ENCODE measurements around the gene ZBTB16. TPM values are rescaled to one million over a fixed set of nuclear protein-coding genes. Genes with fewer than 3 reads are reported as not detected.
A peak's percentile ranks its signal among the peaks of the same experiment; 100 is the strongest.

Gene ZBTB16
- polyA plus RNA-seq, 3 donors = 4.1 to 12.3 (median 8.3) TPM

DNA sequence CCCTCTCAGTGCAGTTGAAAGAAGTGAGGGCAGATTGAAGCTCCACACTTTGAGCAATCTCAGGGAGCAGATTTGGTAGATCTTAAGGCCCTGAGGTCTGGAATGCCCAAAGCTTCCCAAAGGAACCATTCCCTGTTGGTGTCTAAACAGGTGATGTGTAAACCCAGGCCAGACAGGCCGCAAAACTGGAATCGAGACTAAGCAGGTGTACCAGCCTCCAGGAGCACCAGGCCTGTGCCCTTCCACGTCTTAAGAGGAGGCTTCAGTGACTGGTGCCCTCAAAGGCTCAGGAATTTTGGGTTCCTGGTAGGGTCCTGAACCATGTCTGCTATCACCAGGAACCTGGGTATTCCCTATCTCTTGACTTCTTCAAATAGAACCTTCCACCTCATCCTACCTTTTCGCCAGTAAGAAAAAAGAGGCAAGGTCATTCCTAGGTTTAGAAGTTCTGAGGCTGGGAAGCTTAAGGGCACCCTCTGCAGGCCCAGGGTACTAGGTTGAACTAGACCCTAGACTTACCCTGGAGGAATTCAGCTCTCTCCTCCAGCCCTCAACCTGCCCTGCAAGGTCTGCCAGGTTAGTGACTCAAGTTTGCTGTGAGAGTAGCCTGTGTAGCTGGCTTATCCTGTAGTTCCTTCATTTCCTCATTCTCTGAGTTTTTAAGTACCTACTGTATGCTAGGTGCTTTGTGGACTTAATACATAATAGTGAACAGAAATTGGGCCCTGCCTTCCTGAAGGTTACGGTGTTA, 136.6 kb downstream of the ZBTB16 start:
- Histone ChIP-seq H3K9ac (ENCODE audit: insufficient read depth, low read length, poor library complexity, severe bottlenecking) (peak overlapping the region; percentile 15), H3K4me1 (ENCODE audit: control insufficient read depth in 1 of 2, insufficient read depth in 2 of 2, low read length in 2 of 2) (no peaks in the 10 kb centered on the region), H3K27me3 (ENCODE audit: control insufficient read depth in 2 of 2, insufficient read depth in 2 of 2, low read length in 2 of 2) (no peaks in the 10 kb centered on the region), H3K4me2 (replicated peaks; ENCODE audit: extremely low read depth, low read length, poor library complexity, severe bottlenecking) (no peak overlapping the region), H3K9me3 (replicated peaks in 1 of 2; ENCODE audit: control insufficient read depth in 1 of 2, insufficient read depth in 1 of 2, low read length in 2 of 2) (no peaks in the 10 kb centered on the region), H3K79me2 (ENCODE audit: insufficient read depth, low read length) (no peaks in the 10 kb centered on the region), H3K27ac (ENCODE audit: low read depth in 1 of 2, low read length in 2 of 2) (no peak overlapping the region), H4K20me1 (ENCODE audit: insufficient read depth, low read length) (no peaks in the 10 kb centered on the region), H2AFZ (ENCODE audit: insufficient read depth, low read depth, low read length, poor library complexity, severe bottlenecking) (no peak overlapping the region), H3K36me3 (replicated peaks in 1 of 2; ENCODE audit: control insufficient read depth in 1 of 2, insufficient read depth in 2 of 2, low read length in 2 of 2) (no peaks in the 10 kb centered on the region), H3K4me3 (replicated peaks in 1 of 3; ENCODE audit: low read depth in 2 of 3, low read length in 3 of 3) (no peak overlapping the region)
- H3K36me3 Mint-ChIP-seq = peaks cover 2 to 6% of the 10 kb centered on the region in 2 donors
- peak overlapping the region in 1 of 7 donors; percentile 50 for H3K27ac Mint-ChIP-seq
- intact Hi-C loops (cut with micrococcal nuclease) = no loop called here
- TF ChIP-seq, protein P1, sequence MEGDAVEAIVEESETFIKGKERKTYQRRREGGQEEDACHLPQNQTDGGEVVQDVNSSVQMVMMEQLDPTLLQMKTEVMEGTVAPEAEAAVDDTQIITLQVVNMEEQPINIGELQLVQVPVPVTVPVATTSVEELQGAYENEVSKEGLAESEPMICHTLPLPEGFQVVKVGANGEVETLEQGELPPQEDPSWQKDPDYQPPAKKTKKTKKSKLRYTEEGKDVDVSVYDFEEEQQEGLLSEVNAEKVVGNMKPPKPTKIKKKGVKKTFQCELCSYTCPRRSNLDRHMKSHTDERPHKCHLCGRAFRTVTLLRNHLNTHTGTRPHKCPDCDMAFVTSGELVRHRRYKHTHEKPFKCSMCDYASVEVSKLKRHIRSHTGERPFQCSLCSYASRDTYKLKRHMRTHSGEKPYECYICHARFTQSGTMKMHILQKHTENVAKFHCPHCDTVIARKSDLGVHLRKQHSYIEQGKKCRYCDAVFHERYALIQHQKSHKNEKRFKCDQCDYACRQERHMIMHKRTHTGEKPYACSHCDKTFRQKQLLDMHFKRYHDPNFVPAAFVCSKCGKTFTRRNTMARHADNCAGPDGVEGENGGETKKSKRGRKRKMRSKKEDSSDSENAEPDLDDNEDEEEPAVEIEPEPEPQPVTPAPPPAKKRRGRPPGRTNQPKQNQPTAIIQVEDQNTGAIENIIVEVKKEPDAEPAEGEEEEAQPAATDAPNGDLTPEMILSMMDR (IDR thresholded peaks at IDR 0.05) = no peak
- peaks cover 4% of the 10 kb centered on the region for H3K4me1 Mint-ChIP-seq
- no peaks in the 10 kb centered on the region for H3K27me3 Mint-ChIP-seq (ENCODE audit: low read depth in 3 of 3)
- H3K9me3 Mint-ChIP-seq = no peaks in the 10 kb centered on the region
- no peak for DNase-seq
- 97% methylated on average over 3 of the region's 5 CpGs for WGBS (ENCODE audit: insufficient coverage)
- no peak overlapping the region for H3K4me3 Mint-ChIP-seq

- no peak overlapping the region for H3K4me3 Mint-ChIP-seq
Observed at GRCh38 chr11:114196997-114197703, 137.6 kb downstream of the ZBTB16 start.

More at GRCh38 chr11:114196997-114197703, 137.6 kb downstream of the ZBTB16 start:
- H3K4me1 Mint-ChIP-seq = peaks cover 4% of the 10 kb centered on the region
- H3K79me2 ChIP-seq (ENCODE audit: insufficient read depth, low read length) = no peaks in the 10 kb centered on the region
- H4K20me1 ChIP-seq (ENCODE audit: insufficient read depth, low read length) = no peaks in the 10 kb centered on the region
- no peak for DNase-seq
- TF ChIP-seq, protein P1 (IDR thresholded peaks at IDR 0.05) = no peak
- H3K27me3 Mint-ChIP-seq (ENCODE audit: low read depth in 3 of 3) = no peaks in the 10 kb centered on the region
- H3K9ac ChIP-seq (ENCODE audit: insufficient read depth, low read length, poor library complexity, severe bottlenecking) = no peak overlapping the region
- no peak overlapping the region for H3K27ac ChIP-seq (ENCODE audit: low read depth in 1 of 2, low read length in 2 of 2)
- no peaks in the 10 kb centered on the region for H3K27me3 ChIP-seq (ENCODE audit: control insufficient read depth in 2 of 2, insufficient read depth in 2 of 2, low read length in 2 of 2)
- intact Hi-C loops (cut with micrococcal nuclease) = no loop called here
- H3K27ac Mint-ChIP-seq = peak overlapping the region in 1 of 7 donors; percentile 4
- H3K9me3 ChIP-seq (replicated peaks in 1 of 2; ENCODE audit: control insufficient read depth in 1 of 2, insufficient read depth in 1 of 2, low read length in 2 of 2) = no peaks in the 10 kb centered on the region
- H3K4me3 ChIP-seq (replicated peaks in 1 of 3; ENCODE audit: low read depth in 2 of 3, low read length in 3 of 3) = no peak overlapping the region
- no peaks in the 10 kb centered on the region for H3K4me1 ChIP-seq (ENCODE audit: control insufficient read depth in 1 of 2, insufficient read depth in 2 of 2, low read length in 2 of 2)
- WGBS (ENCODE audit: insufficient coverage) = 90% methylated on average over 2 of the region's 7 CpGs
- H3K9me3 Mint-ChIP-seq = no peaks in the 10 kb centered on the region
- H2AFZ ChIP-seq (ENCODE audit: insufficient read depth, low read depth, low read length, poor library complexity, severe bottlenecking) = no peak overlapping the region
- H3K36me3 ChIP-seq (replicated peaks in 1 of 2; ENCODE audit: control insufficient read depth in 1 of 2, insufficient read depth in 2 of 2, low read length in 2 of 2) = no peaks in the 10 kb centered on the region
- no peak overlapping the region for H3K4me2 ChIP-seq (replicated peaks; ENCODE audit: extremely low read depth, low read length, poor library complexity, severe bottlenecking)
- peaks cover 2 to 3% of the 10 kb centered on the region in 2 donors for H3K36me3 Mint-ChIP-seq
